ENCODE data around the gene PSMD11.
"Not testable (repeated sequence)": the region's sequence is repeated elsewhere in the genome, so short reads cannot be mapped to it uniquely, and the experiment has no call there.

Gene PSMD11

DNA sequence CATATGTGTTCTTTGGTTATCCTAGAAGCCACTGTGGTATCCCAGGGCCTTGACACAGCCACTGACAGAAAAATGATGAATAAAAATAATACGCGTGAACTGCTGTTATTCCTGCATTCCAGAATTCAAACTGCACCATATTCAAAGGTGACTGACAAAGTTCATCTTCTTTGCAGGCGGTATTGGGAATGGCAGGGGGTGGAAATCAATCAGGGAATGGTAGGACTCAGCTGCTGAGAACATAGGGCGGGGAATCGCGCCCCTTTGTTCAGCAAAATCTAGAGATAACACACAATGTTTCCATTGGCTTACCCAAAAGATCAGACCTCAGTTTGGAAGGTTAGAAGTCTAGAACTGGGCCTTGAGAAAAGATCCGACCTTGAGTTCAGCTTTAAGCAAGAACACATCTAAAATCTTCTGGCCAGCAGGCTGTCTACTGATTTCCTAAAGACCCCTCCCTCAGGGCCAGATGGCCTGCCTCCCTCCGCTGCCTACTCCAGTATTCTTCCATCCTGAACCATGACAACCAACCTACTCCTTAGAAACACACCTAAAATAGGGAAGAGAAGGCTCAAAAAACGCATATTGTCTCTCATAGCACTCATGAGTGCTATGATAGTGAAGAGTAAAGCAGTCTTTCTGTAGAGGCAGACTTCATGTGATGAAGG lies 76.6 kb downstream of the PSMD11 start:
- peaks cover 3% of the 10 kb centered on the region for H3K4me1 ChIP-seq (ENCODE audit: control insufficient read depth, insufficient read depth, low read length, unreplicated experiment)
- H3K27ac ChIP-seq (ENCODE audit: low read depth, low read length): no peak overlapping the region

DNA sequence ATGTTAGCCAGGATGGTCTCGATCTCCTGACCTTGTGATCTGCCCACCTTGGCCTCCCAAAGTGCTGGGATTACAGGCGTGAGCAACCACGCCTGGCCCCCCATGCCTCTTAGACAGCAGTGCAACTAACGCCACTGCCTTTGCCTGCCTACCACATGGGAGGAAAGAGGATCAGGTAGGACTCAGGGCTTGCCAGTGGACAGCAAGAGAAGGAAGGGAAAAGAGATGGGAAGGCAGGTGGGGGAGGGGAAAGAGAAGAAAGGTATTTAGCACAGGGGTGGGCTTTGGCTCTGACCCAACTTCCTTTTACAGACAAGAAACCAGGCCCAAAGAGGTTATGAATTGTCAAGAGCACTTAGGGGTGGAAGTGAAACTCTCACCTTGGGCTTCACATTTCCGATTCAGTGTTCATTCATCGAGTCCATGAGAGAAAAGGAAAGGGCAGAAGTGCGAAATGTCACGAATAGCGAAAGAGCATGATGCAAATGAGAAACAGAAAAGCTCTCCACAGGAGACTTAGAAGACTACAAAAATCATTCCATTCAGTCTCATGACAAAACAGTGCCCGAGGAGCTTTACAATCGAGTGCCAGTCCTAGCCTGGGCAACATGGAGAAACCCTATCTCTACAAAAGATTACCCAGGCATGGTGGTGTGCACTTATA lies 78.8 kb downstream of the PSMD11 start:
- Histone ChIP-seq H3K4me1 (ENCODE audit: control insufficient read depth, insufficient read depth, low read length, unreplicated experiment) (peaks cover 3% of the 10 kb centered on the region), H3K36me3 (ENCODE audit: insufficient read depth, low read length) (no peaks in the 10 kb centered on the region), H3K27ac (ENCODE audit: low read depth, low read length) (no peak overlapping the region), H3K4me3 (ENCODE audit: low read depth, low read length) (no peak overlapping the region), H2AFZ (ENCODE audit: low read length, unreplicated experiment) (no peak overlapping the region), H3K79me2 (ENCODE audit: control insufficient read depth, insufficient read depth, low read length, unreplicated experiment) (no peaks in the 10 kb centered on the region), H3K27me3 (ENCODE audit: insufficient read depth, low read length) (no peaks in the 10 kb centered on the region)

More for the DNA sequence above, 76.6 kb downstream of the PSMD11 start:
- H3K27me3 ChIP-seq (ENCODE audit: insufficient read depth, low read length): no peaks in the 10 kb centered on the region
- no peaks in the 10 kb centered on the region for H3K79me2 ChIP-seq (ENCODE audit: control insufficient read depth, insufficient read depth, low read length, unreplicated experiment)
- no peak overlapping the region for H3K4me3 ChIP-seq (ENCODE audit: low read depth, low read length)
- no peaks in the 10 kb centered on the region for H3K36me3 ChIP-seq (ENCODE audit: insufficient read depth, low read length)
- no peak overlapping the region for H2AFZ ChIP-seq (ENCODE audit: low read length, unreplicated experiment)

DNA sequence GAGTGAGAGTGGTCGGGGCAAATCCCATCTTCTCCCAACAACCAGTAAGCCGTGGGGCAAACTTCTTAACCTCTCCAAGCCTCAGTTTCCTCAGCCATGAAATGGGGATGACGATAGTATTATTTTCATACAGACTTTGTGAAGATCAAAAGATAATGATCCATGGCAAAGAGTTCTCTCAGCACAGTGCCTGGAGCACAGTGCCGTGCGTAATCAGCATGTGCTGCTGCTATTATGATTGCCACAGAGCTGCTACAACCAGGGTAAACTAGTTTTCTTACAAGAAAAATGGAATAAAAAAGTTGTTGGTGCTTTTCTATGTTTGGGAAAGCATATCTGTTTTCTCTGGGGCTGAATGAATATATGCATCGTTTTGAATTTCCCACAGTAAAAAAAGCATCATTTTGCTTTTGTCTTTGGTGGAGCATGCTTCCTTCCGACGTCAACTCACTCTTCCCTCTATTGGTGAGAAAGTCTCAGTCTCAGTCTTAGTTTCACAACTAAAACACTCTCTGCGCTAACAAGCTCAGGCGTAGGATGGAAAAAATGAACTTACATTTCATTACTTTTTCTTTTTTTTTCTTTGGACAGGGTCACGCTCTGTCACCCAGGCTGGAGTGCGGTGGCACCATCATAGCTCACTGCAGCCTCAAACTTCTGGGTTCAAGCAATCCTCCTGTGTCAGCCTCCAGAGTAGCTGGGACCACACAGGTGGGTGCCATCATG lies 79.7 kb downstream of the PSMD11 start:
- H3K27ac ChIP-seq (ENCODE audit: low read depth, low read length): no peak overlapping the region
- H3K27me3 ChIP-seq (ENCODE audit: insufficient read depth, low read length): no peaks in the 10 kb centered on the region
- H3K4me3 ChIP-seq (ENCODE audit: low read depth, low read length): no peak overlapping the region
- H2AFZ ChIP-seq (ENCODE audit: low read length, unreplicated experiment): no peak overlapping the region
- peaks cover 3% of the 10 kb centered on the region for H3K4me1 ChIP-seq (ENCODE audit: control insufficient read depth, insufficient read depth, low read length, unreplicated experiment)
- H3K36me3 ChIP-seq (ENCODE audit: insufficient read depth, low read length): no peaks in the 10 kb centered on the region
- no peaks in the 10 kb centered on the region for H3K79me2 ChIP-seq (ENCODE audit: control insufficient read depth, insufficient read depth, low read length, unreplicated experiment)

GRCh38 chr17:32524553-32524880 lies 80.2 kb downstream of the PSMD11 start:
- not testable (repeated sequence) for H3K79me2 ChIP-seq (ENCODE audit: control insufficient read depth, insufficient read depth, low read length, unreplicated experiment); H3K36me3 ChIP-seq (ENCODE audit: insufficient read depth, low read length); H3K27me3 ChIP-seq (ENCODE audit: insufficient read depth, low read length); H3K4me3 ChIP-seq (ENCODE audit: low read depth, low read length); H3K4me1 ChIP-seq (ENCODE audit: control insufficient read depth, insufficient read depth, low read length, unreplicated experiment); H2AFZ ChIP-seq (ENCODE audit: low read length, unreplicated experiment); H3K27ac ChIP-seq (ENCODE audit: low read depth, low read length)

- Histone ChIP-seq H2AFZ (ENCODE audit: low read length, unreplicated experiment) (no peak overlapping the region), H3K79me2 (ENCODE audit: control insufficient read depth, insufficient read depth, low read length, unreplicated experiment) (no peaks in the 10 kb centered on the region), H3K4me3 (ENCODE audit: low read depth, low read length) (no peak overlapping the region), H3K36me3 (ENCODE audit: insufficient read depth, low read length) (no peaks in the 10 kb centered on the region), H3K4me1 (ENCODE audit: control insufficient read depth, insufficient read depth, low read length, unreplicated experiment) (peaks cover under 1% of the 10 kb centered on the region), H3K27me3 (ENCODE audit: insufficient read depth, low read length) (no peaks in the 10 kb centered on the region), H3K27ac (ENCODE audit: low read depth, low read length) (no peak overlapping the region)
These were observed 80.8 kb downstream of the PSMD11 start for GRCh38 chr17:32525122-32525521.

DNA sequence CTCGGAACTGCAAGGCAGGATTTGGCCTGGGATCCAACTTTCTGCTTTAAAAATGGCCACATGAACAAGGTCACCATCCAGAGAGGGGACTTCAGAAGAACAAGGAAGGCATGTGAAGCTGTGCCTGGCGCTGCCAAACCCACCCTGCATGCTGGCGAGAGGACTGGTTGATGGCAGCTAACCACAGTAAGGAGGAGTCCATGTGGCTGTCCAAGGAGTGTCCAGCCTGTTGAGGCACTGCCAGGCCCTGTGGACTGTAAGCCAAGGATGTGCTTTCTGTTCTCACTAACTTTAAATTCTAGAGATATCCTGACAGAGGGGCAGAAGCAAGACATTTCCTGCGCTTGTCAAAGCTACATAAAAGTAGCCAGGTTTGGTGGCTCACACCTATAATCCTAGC lies 82.8 kb downstream of the PSMD11 start:
- no peak overlapping the region for H3K4me3 ChIP-seq (ENCODE audit: low read depth, low read length)
- no peaks in the 10 kb centered on the region for H3K79me2 ChIP-seq (ENCODE audit: control insufficient read depth, insufficient read depth, low read length, unreplicated experiment)
- no peaks in the 10 kb centered on the region for H3K27me3 ChIP-seq (ENCODE audit: insufficient read depth, low read length)
- no peak overlapping the region for H3K27ac ChIP-seq (ENCODE audit: low read depth, low read length)
- no peak overlapping the region for H2AFZ ChIP-seq (ENCODE audit: low read length, unreplicated experiment)
- no peaks in the 10 kb centered on the region for H3K36me3 ChIP-seq (ENCODE audit: insufficient read depth, low read length)
- H3K4me1 ChIP-seq (ENCODE audit: control insufficient read depth, insufficient read depth, low read length, unreplicated experiment): no peaks in the 10 kb centered on the region

DNA sequence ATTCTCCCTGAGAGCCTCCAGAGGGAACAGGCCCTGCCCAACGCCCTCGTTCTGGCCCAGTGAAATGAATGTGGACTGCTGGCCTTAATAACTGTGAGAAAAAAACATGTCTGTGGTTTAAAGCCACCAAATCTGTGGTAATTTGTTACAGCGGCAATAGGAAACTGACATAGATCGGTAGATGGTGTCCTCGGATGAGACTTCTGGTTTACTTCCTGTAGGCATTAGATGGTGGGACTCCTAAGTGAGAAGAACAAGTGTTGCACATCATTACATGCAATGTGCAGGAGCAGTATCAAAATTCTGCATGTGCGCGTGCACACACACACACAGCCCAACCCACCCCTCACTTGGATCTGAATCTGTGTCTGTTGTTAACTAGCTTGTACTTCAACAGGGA lies 84.5 kb downstream of the PSMD11 start:
- H2AFZ ChIP-seq (ENCODE audit: low read length, unreplicated experiment): no peak overlapping the region
- no peaks in the 10 kb centered on the region for H3K36me3 ChIP-seq (ENCODE audit: insufficient read depth, low read length)
- no peak overlapping the region for H3K4me3 ChIP-seq (ENCODE audit: low read depth, low read length)
- no peak overlapping the region for H3K27ac ChIP-seq (ENCODE audit: low read depth, low read length)
- H3K79me2 ChIP-seq (ENCODE audit: control insufficient read depth, insufficient read depth, low read length, unreplicated experiment): no peaks in the 10 kb centered on the region
- H3K4me1 ChIP-seq (ENCODE audit: control insufficient read depth, insufficient read depth, low read length, unreplicated experiment): no peaks in the 10 kb centered on the region
- H3K27me3 ChIP-seq (ENCODE audit: insufficient read depth, low read length): no peaks in the 10 kb centered on the region

DNA sequence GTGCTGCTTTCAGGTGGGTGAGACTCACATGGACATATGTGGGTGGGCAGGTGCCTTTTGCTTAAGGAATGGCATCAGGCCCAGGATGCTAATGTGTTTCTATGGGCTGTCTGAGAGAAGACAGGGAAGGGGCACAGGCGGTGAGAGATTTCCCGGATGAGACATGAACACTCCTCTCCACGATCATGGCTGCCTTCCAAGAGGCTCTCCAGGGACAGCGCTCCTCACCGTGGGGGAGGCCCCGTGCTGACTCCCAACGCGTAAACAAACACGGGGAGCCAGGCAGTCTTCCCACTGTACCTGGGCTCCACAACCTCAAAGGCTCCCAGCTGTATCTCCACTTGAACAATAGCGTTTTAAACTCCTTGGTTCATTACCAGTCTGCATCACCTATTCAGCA lies 85.3 kb downstream of the PSMD11 start:
- no peaks in the 10 kb centered on the region for H3K4me1 ChIP-seq (ENCODE audit: control insufficient read depth, insufficient read depth, low read length, unreplicated experiment)
- H3K27me3 ChIP-seq (ENCODE audit: insufficient read depth, low read length): no peaks in the 10 kb centered on the region
- H2AFZ ChIP-seq (ENCODE audit: low read length, unreplicated experiment): no peak overlapping the region
- H3K79me2 ChIP-seq (ENCODE audit: control insufficient read depth, insufficient read depth, low read length, unreplicated experiment): no peaks in the 10 kb centered on the region
- no peak overlapping the region for H3K27ac ChIP-seq (ENCODE audit: low read depth, low read length)
- no peaks in the 10 kb centered on the region for H3K36me3 ChIP-seq (ENCODE audit: insufficient read depth, low read length)
- no peak overlapping the region for H3K4me3 ChIP-seq (ENCODE audit: low read depth, low read length)

Data from ACC112 (cell line).